Kidney (tissue), 14 donors: ENCODE data around the gene EVX2. TPM values are rescaled to one million over a fixed set of nuclear protein-coding genes. Genes with fewer than 3 reads are reported as not detected.

ENCODE experiments used
- DNase-seq, 5 donors: peaks; one replicate each; pipeline ENCODE4 v3.0.0-alpha.2; 2013 to 2020
- FAIRE-seq: peaks from 2 replicates; lab custom pipeline; 2012; peaks lifted over from hg19 to GRCh38; lab: Jason Lieb, UNC
- H3K27ac ChIP-seq, 2 donors: one replicate each; pipeline ENCODE4 v1.7.0; 2013; ENCODE audit warnings: low read depth in 2 of 2, low read length in 2 of 2, inconsistent platforms in 1 of 2
- H3K27me3 ChIP-seq: one replicate; pipeline ENCODE4 v1.7.1; 2013; ENCODE audit warnings: low read length, inconsistent platforms; ENCODE audit not compliant: control insufficient read depth, insufficient read depth
- H3K36me3 ChIP-seq, 3 donors: one replicate each; pipeline versions ENCODE4 v1.7.0 to v1.7.1; 2013; ENCODE audit warnings: low read length in 3 of 3, control low read depth in 1 of 3, inconsistent platforms in 1 of 3; ENCODE audit not compliant: insufficient read depth in 3 of 3, control insufficient read depth in 2 of 3
- H3K4me1 ChIP-seq, 3 donors: one replicate each; pipeline versions ENCODE4 v1.7.0 to v1.7.1; 2013; ENCODE audit warnings: low read length in 3 of 3, inconsistent platforms in 1 of 3, low read depth in 1 of 3; ENCODE audit not compliant: control insufficient read depth in 2 of 3, insufficient read depth in 2 of 3
- H3K4me3 ChIP-seq, 3 donors: one replicate each; pipeline versions ENCODE4 v1.7.0 to v1.8.1; 2013; ENCODE audit warnings: low read length in 3 of 3, control low read depth in 1 of 3, inconsistent platforms in 1 of 3
- H3K9ac ChIP-seq, 3 donors: one replicate each; pipeline versions ENCODE4 v1.7.0 to v1.7.1; 2013; ENCODE audit warnings: low read length in 3 of 3, control low read depth in 1 of 3, inconsistent platforms in 1 of 3
- H3K9me3 ChIP-seq, 3 donors: one replicate each; pipeline versions ENCODE4 v1.7.0 to v1.7.1; 2013; ENCODE audit warnings: low read length in 3 of 3, control low read depth in 1 of 3, inconsistent platforms in 1 of 3; ENCODE audit not compliant: control insufficient read depth in 2 of 3, insufficient read depth in 1 of 3
- intact Hi-C: fragments of 100-400 bp; cut with DNase I; formaldehyde crosslinking; loops from one replicate; pipeline ENCODE4 v1.11.1; 2022
- polyA plus RNA-seq: library from polyadenylated mRNA; stranded (reverse); fragments of 350-450 nt; fragmentation: Illumina TruSeq; extraction: RNeasy Lipid Tissue Mini Kit (QIAGEN cat#74804); gene quantifications from one replicate; pipeline ENCODE4 v1.2.3, GENCODE V29; 2014; ENCODE audit warnings: low read depth, low replicate concordance; ENCODE audit not compliant: insufficient read depth
- total RNA-seq: library from RNA; stranded (reverse); fragmentation: NEBNext Ultra II Directional; extraction: Animal tissue kit (Norgen Biotek cat#: 25700); gene quantifications from one replicate; pipeline ENCODE4 v1.2.1, GENCODE V29; 2021
- TF ChIP-seq, protein P1 (sequence below): IDR thresholded peaks from 3 replicates; pipeline ENCODE4 v1.5.1; 2012; ENCODE audit warnings: mild to moderate bottlenecking, moderate library complexity, borderline replicate concordance; ENCODE audit not compliant: insufficient read depth; ENCODE audit errors: extremely low read depth
- donor health status: control.
- donor health status: control.
- donor health status: control.
- donor health status: control.
- donor health status: control.
- donor health status: DM: yes; HTN: yes; CAD: no.
- donor health status: Normal renal cell carcinoma (clear cell type).

EVX2 gene
- total and polyA plus RNA-seq, 2 donors from 2014 or later: not detected

DNA sequence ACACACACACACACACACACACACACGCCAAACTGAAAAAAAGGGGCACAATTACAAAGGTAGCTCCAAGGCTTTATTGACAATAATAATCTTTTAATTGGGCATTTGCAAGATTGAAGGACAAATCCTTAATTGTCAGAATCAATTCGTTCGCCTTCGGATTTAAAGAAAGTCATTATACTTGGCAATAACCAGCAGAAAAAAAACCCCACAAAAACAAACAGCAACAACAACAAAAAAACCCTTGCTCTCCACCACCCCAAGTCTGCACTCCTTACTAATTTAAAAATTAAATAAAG, 44.0 kb upstream of the EVX2 start:
- TF ChIP-seq, protein P1, sequence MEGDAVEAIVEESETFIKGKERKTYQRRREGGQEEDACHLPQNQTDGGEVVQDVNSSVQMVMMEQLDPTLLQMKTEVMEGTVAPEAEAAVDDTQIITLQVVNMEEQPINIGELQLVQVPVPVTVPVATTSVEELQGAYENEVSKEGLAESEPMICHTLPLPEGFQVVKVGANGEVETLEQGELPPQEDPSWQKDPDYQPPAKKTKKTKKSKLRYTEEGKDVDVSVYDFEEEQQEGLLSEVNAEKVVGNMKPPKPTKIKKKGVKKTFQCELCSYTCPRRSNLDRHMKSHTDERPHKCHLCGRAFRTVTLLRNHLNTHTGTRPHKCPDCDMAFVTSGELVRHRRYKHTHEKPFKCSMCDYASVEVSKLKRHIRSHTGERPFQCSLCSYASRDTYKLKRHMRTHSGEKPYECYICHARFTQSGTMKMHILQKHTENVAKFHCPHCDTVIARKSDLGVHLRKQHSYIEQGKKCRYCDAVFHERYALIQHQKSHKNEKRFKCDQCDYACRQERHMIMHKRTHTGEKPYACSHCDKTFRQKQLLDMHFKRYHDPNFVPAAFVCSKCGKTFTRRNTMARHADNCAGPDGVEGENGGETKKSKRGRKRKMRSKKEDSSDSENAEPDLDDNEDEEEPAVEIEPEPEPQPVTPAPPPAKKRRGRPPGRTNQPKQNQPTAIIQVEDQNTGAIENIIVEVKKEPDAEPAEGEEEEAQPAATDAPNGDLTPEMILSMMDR: no peak
- DNase-seq: no peak
- H3K27ac ChIP-seq: peak overlapping the region; percentile 89 to 94
- intact Hi-C loops: loop anchor here (10.0 kb wide), 2 partner anchors 517 to 1027 kb away; no protein-coding TSS in a partner anchor
- H3K4me1 ChIP-seq: peaks cover 2 to 10% (median 6%) of the 10 kb centered on the region in 3 donors
- no peaks in the 10 kb centered on the region for H3K27me3 ChIP-seq
- H3K9ac ChIP-seq: peak overlapping the region in 2 of 3 donors; percentile 40 to 76
- peak overlapping the region; percentile 20 to 85 (median 59) for H3K4me3 ChIP-seq
- no peaks in the 10 kb centered on the region for H3K9me3 ChIP-seq
- no peak for FAIRE-seq
- H3K36me3 ChIP-seq: no peaks in the 10 kb centered on the region

DNA sequence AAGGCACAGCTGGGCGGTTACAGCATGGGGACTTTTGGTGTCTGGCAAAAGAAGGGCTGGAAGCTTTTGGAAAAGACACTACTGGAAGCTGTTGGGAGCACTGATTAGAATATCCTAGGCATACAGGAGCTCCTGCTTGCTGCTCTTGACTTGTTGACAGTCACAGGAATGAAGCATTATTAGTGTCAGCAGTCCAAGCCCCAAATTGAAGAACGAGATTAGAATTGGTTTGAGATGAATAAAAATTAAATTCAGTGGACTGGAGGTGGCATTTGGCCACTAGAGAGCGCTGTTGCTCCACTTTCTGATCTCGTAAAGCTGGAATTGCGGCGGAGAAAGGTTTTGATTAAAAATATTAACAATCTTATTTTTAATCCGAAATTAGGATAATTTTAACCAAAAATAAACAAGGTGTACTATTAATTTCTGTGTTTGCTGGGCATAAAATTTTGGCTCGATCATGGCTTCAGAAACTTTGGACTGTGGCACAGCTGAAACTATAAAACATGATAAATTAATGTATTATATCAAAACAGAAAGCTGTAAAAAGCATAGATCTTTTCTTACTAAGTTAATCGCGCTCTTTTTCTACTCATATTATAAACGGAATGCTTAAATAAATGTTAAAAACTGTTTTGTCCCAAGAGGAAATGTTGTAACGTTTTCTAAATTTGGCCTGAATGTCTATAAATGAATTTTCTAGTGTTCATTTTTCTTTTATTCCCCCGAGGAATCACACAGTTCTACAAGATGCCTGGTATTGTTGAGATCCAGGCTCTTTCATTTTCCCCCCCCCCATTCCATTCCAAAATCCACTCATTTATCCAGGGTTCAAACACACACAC, 43.4 kb upstream of the EVX2 start:
- Histone ChIP-seq H3K9me3 (no peaks in the 10 kb centered on the region), H3K27me3 (no peaks in the 10 kb centered on the region), H3K4me3 (peak overlapping the region; percentile 18 to 85 (median 59)), H3K36me3 (no peaks in the 10 kb centered on the region), H3K4me1 (peaks cover 2 to 10% (median 6%) of the 10 kb centered on the region in 3 donors), H3K9ac (peak overlapping the region; percentile 40 to 76 (median 51)), H3K27ac (peak overlapping the region; percentile 45 to 94)
- intact Hi-C loops: loop anchor here (10.0 kb wide), 2 partner anchors 518 to 1028 kb away; no protein-coding TSS in a partner anchor
- FAIRE-seq (peak; percentile 87), DNase-seq (peak; percentile 81 to 94 (median 88))
- TF ChIP-seq, protein P1: peak; percentile 88

DNA sequence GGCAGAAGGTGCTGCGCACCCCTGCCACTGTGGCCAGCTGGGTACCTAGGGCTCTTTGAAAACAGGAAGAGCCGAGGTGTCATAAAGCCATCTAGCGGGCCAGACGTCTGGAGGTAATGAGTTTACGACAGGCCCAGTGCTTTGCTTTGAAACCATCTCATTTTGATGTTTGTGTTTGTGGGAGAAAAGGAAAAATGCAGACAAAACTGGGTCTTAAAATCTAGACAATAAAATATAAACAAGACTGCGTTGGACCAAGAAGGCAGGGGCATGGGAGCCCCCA, 42.0 kb upstream of the EVX2 start:
- intact Hi-C loops: loop anchor here (10.0 kb wide), 2 partner anchors 519 to 1029 kb away; no protein-coding TSS in a partner anchor
- TF ChIP-seq, protein P1: no peak
- Histone ChIP-seq H3K9me3 (no peaks in the 10 kb centered on the region), H3K27me3 (no peaks in the 10 kb centered on the region), H3K27ac (peak overlapping the region; percentile 91 to 95), H3K9ac (peak overlapping the region in 2 of 3 donors; percentile 17 to 59), H3K4me1 (peaks cover 2 to 10% (median 6%) of the 10 kb centered on the region in 3 donors), H3K36me3 (no peaks in the 10 kb centered on the region), H3K4me3 (peak overlapping the region in 1 of 3 donors; percentile 72)
- FAIRE-seq (no peak), DNase-seq (peak in 1 of 5 donors; percentile 40)
